NCI-H460 (cell line): ENCODE data around the gene IL22RA1. TPM values are rescaled to one million over a fixed set of nuclear protein-coding genes. Genes with fewer than 3 reads are reported as not detected.

ENCODE experiments used
- DNase-seq: peaks from one replicate; pipeline ENCODE4 v3.0.0-alpha.2; 2016; ENCODE audit warnings: low read depth; ENCODE audit errors: extremely low read depth
- total RNA-seq: library from RNA; depleted of rRNA; stranded (reverse); fragments of >200 nt; shearing (Covaris generic); gene quantifications from 2 replicates; pipeline ENCODE4 v1.2.3, GENCODE V29; 2014

The IL22RA1 gene
- total RNA-seq, 1 experiment from 2014 or later: 1.6 TPM

DNA sequence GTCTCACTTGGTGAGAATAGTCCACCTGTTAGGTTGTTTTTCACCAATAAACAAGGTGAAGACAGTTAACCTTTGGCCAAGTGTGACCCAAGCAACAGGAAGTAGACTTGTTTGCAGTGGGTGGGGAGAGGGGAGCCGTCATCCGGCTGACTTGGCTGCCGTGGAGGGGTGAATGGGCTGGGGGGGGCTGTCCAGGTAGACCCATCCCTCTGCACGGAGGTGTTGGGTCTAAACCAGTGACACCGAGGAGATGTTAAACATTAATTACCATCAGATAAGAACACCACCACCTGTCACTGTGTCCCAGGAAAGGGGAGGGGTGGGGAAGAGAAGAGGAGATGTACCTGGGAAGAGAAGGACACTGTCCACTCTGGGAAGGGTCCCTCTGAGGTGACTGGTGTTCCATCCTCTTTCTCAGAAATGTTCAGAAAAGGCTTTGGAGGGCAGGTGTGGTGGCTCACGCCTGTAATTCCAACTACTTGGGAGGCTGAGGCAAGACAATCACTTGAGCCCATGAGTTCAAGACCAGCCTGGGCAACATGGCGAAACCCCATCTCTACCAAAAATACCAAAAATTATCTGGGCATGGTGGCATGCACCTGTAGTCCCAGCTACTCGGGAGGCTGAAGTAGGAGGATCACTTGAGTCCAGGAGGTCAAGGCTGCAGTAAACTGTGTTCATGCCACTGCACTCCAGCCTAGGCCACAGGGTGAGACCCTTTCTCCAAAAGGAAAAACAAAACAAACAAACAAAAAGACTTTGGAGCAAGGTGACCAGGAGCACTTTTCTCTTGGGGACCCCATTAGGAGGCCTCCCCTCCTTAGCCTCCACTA is 24.3 kb downstream of the IL22RA1 start:
- DNase-seq: no peak

DNA sequence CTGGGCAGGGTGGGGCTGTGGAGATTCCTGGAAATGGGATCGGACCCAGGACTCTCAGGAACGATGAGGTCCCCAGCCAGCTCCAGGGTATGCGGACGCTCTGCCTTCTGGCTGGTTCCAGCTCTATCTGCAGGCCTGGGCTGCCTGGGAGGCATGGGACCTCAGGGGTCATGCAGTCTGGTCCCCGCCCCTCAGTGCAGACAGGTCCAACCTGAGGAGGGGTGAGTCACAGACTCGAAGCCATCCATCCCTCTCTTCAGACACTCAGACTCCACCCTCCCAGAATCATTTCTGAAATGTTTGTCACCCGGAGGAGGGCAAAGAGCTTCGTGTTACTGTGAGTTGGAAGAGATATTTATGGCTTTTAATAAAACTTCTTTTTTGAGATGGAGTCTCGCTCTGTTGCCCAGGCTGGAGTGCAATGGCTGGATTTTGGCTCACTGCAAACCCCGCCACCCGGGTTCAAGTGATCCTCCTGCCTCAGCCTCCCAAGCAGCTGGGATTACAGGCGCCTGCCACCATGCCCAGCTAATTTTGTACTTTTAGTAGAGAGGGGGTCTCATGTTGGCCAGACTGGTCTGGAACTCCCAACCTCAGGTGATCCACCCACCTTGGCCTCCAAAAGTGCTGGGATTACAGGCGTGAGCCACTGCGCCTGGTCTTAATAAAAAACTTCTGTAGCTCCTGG is 25.1 kb downstream of the IL22RA1 start:
- DNase-seq: no peak

DNA sequence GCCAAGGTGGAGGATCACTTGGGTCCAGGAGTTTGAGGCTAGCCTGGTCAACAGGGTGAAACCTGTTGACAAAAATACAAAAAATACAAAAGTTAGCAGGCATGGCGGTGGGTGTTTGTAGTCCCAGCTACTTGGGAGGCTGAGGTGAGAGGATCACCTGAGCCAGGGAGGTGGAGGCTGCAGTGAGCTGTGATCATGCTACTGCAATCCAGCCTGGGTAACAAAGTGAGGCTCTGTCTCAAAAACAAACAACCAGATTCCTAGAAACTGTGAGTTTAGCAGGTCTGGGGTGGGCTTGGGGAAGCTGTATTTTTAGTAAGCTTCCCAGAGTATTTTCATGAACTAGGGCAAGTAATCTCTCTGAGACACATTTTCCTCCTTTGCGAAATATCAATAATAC is 25.8 kb downstream of the IL22RA1 start:
- DNase-seq: no peak

DNA sequence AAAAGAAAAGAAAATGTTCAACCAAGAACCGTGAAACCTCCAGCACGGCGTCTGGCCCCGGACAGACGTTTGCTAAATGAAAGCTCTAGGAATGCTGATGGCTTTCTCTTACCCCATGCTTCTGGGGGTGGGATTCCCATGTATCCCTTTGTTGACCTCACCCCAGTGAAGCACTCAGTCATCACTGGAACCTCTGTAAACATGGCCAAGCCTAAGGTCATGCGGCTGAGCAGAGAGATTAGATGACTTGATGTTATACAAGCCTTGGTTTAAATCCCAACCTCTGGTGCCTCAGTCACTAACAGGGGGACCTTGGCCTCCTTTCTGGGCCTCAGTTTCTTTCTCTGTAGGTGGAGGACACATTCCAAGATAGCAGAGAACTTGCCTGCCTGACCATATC is 28.2 kb downstream of the IL22RA1 start:
- DNase-seq: no peak

DNA sequence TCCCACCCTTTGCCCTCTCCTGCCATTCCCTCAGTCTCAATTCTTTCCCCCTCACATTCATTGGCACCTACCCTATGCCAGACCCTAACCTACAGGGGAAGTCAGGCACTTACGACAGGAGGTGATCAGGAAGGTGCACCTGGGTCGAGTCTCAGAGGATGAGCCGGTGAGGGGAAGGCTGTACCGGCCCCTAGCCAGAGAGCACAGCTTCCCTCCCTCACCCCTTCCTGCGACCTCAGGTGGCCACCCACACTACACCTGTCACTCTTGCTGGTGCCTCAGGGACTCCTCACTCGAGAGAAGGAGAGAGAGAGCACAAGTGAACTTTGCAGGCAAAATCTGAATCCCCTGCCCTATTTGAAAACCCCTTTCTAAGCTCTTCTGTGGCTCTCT is 29.3 kb downstream of the IL22RA1 start:
- DNase-seq: no peak

- peak; percentile 49 for DNase-seq
Measured at GRCh38 chr1:24111996-24112779, 30.8 kb downstream of the IL22RA1 start, which contains the start of gene MYOM3. TSS of gene MYOM3 (minus strand) at chr1:24112135. CDS start at chr1:24108636, 3,499 bp downstream.

DNA sequence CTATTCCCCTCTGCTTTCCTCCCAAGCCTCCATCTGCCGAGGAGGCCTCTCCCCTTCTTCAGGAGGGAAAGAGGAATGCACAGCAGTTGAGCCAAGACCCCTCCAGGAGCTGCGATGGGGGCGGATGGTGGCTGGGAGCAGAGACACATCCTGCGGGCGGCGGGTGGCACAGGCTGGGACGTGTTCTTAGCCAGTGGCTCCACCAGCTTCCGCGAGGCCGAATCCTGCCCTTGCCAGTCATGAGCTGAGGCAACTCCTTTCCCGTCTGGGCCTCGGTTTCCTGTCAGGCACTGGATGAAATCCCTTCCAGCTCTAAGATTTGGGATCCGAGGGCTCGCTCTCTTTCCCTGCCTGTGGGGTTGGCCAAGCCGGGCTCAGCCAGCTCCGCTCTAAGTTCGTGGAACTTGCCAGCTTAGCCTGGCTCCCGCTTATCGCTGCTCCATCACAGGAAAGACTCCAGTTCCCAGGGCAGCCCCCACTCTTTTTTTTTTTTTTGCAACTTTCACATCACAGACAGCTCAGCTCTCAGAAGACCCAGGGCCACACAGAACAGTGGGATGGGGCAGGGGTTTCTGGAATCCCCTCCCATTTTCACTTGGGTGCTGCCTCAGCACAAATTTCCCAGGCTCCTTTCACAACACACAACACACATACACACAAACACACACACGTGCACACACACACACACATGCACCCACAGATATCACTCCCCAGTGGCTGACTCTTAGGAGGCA is 31.5 kb downstream of the IL22RA1 start:
- DNase-seq: no peak

DNA sequence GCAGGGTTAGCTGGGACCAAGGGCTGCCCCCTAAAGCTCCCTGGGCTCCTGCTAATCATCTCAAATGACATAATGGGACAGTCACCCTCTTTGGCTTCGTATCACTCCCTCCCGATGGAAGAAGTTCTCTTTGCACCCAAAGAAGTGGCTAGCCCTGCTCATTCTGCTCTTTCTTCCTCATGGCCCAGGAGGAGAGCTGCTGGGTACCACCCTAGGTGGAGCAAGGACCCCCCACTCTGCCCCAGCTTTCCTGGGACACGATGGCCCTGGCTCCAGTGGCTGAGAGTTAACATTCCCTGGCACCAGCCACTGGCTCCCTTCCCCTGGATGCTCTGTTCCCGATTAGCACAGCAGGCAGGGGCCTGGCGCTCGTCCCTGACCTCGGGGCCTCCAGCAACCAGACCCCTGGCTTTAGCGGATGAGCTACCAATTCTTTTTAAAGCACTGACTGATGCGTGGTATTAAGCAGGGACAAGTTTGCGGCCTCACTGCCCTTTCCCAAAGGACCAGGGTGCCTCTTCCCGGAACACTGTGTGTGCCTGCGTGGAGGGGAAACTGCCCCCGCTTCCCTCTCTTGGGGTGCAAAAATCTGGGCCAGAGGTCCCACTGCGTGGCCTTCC is 32.2 kb downstream of the IL22RA1 start:
- no peak for DNase-seq

- no peak for DNase-seq
Measured at GRCh38 chr1:24109686-24110475, 33.1 kb downstream of the IL22RA1 start.

- no peak for DNase-seq
Measured at GRCh38 chr1:24109166-24109483, 33.8 kb downstream of the IL22RA1 start.

DNA sequence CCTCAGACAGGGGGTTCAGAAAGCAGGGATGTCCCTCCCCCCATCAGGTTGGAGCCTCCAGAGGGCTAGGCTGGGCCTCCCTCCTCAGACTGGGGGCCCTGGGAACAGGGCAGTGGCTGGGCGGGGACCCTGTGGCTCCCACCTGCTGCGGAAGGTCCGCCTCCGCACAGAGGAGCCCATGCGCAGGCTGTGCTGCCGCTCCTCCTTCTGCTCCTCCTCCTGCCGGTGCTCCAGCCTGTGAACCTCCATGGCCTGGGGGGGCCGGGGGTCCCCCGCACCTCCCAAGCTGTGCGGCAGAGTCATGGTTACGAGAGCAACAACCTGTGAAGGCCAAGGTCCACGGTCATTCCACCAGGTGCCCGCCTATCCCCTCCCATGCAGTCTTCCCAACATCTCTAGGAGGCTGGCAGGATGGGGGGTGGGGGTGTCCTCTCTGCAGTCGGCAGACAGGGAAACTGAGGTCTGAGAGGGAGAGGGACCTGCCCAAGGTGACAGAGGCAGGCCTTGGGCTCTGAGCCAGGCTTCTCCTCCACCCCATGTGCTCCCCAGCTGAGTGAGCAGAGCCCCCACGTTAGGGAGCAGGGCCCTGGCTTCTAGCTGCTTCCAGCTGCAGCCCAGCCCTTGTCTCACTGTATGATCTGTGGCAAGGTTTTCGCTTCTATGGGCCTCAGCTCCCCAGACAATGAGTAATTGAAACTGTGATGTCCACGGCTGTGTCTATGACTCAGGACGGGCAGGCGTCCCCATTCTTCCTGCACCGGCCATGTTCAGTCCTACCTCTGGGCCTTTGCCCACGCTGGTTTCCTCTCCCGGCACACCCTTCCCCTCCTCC is 34.4 kb downstream of the IL22RA1 start:
- peak; percentile 40 for DNase-seq

DNA sequence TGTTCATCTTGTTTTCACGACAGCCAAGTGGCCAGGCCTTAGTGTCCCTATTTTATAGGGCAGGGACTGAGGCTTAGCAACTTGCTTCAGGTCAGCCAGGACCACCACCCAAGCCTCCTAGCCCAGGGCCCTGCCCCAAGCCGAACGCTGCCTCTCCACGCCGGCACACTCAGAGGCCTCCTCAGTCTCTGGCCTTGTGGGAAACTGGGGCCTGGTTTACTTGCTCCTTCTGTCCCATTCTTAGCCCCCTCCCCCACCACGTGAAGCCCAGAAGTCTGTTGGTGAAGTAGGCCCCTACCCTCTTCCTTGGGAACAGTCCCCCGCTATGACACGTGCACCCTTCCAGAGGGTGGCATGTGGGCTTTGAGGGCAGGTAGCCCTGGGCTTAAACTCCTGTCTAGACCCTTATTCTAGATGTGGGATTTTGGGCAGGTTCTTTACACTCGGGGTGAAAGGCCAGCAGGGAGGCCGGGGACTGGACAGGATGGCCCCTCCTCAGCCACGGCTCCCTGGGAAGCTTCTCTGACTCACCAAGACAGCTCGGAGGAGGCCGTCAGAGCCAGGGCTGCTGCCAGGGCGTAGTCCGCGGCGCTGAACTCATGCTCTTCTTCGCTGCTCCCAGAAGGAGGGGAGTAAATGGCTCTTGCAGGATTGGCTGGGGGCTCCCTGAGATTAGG is 35.3 kb downstream of the IL22RA1 start:
- peak; percentile 50 for DNase-seq

GRCh38 chr1:24105368-24106160 is 37.4 kb downstream of the IL22RA1 start:
- no peak for DNase-seq

- no peak for DNase-seq
Measured at GRCh38 chr1:24104854-24105253, 38.1 kb downstream of the IL22RA1 start.

GRCh38 chr1:24103879-24104278 is 39.1 kb downstream of the IL22RA1 start:
- DNase-seq: no peak

GRCh38 chr1:24103408-24103807 is 39.5 kb downstream of the IL22RA1 start:
- no peak for DNase-seq

DNA sequence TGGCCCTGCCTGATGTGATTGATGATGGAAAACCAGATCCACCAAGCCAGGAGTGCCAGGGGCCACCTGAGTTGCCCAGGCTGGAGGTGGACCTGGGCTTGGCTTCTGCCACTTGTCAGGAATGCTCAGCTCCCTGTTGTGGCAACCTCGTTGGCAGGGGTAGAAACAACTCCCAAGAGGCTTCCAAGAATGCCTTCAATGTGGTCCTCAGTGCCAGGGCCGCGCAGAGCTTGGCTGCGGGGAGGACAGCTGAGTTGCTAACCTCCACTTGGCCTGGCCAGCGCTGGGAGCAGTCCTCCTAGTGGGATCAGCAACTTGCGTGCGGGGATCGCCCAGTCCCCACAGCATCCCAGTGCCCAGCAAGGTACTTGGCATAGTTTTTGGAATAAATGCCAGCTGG is 40.0 kb downstream of the IL22RA1 start:
- DNase-seq: no peak
